Measurements from ENCODE around the gene EXTL2. TPM values are rescaled to one million over a fixed set of nuclear protein-coding genes. Genes with fewer than 3 reads are reported as not detected.
"Not testable (repeated sequence)": the region's sequence is repeated elsewhere in the genome, so short reads cannot be mapped to it uniquely, and the experiment has no call there.

Gene EXTL2
- total RNA-seq, 1 donor, result 30.7 TPM

DNA sequence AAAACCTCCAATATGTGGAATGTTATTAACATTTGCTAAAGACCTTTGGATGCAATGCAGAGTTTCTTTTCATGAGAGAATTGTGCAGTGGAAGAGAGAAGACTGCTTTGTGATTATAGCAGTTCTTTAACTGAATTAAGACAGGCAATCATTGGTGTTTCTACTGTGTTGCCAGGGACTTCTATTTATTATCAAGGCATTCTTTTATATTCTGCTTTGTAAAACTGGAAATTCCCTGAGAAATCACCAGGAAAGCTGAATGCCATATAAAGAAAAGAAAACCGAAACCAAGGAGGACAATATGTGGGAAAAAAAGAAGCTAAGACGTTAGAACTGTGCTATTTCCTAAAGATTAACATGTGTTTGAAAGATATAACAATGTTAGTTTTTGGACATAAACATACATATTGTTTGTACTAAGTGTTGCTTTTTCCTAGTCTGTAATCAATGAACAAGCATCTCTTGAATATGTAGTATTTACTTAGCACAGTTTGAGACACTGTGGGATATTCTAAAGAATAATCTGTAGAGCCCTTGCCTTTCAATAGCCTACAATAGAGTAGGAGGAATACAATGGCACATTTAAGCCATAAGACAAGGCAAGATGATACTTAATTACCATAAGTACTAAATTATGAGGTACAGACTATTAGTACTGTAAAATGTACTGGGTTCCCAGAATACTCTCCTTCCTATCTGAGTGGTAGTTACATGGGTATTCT, 47.1 kb downstream of the EXTL2 start:
- no peak for TF ChIP-seq CTCF (IDR thresholded peaks at IDR 0.05; ENCODE audit: insufficient read depth, low read depth, low read length)
- no peak overlapping the region for H3K4me3 ChIP-seq (ENCODE audit: low read depth, low read length)
- DNase-seq (ENCODE audit: low read depth), result peak; percentile 44

- not testable (repeated sequence) for DNase-seq (ENCODE audit: low read depth); H3K4me3 ChIP-seq (ENCODE audit: low read depth, low read length)
Measured at GRCh38 chr1:100843160-100843559, 51.5 kb downstream of the EXTL2 start.

DNA sequence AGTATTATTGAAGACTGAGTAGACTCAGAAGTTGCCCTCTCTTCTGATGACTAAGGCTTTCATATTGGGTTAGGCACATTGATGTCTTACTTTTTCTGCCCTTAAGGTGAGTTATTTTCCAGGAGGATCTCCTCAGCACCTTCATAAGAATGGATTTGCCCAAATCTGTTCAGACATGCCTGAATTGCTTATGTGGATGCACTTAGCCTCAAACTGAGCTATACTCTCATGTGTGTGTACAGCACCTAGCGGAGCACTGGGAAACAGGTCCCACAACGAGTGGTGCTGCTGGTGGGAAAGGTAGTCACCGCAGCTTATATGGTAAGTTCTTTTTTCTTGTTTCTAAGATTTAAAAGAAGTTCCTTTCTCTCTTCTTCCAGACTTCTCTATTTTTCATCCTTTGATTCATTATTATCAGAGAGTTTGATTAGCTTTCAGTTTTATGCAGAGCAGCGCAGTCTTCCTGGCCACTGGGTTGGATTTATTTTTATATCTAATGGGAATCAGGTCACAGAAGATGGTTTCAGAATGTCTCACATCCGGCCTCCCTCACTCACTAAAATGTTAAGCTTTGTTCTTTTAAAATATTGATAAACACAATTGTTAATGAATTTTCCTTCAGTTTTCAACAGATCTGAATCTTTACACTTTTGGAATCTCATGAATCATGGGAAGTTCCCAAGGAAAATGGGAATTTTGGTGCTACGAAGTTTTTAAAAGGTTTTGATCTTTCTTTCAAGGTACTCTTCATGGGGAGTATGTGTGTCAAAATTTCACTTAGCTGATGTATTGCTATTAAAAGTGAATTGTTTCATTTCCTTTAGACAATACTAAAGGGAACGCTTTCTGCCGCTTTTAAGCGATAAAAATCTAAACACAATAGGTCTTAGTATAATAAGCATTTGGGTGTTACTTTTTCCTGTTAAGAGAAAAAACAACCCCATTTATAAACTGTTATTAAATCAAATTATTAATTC, 58.5 kb downstream of the EXTL2 start:
- H3K4me3 ChIP-seq (ENCODE audit: low read depth, low read length), result no peak overlapping the region
- no peak for TF ChIP-seq CTCF (IDR thresholded peaks at IDR 0.05; ENCODE audit: insufficient read depth, low read depth, low read length)
- DNase-seq (ENCODE audit: low read depth), result no peak

- peak; percentile 39 for TF ChIP-seq CTCF (IDR thresholded peaks at IDR 0.05; ENCODE audit: insufficient read depth, low read depth, low read length)
- no peak overlapping the region for H3K4me3 ChIP-seq (ENCODE audit: low read depth, low read length)
- no peak for DNase-seq (ENCODE audit: low read depth)
Measured at GRCh38 chr1:100834777-100835660, 59.6 kb downstream of the EXTL2 start.

- TF ChIP-seq CTCF (IDR thresholded peaks at IDR 0.05; ENCODE audit: insufficient read depth, low read depth, low read length), result no peak
- DNase-seq (ENCODE audit: low read depth), result no peak
- H3K4me3 ChIP-seq (ENCODE audit: low read depth, low read length), result no peak overlapping the region
Measured at GRCh38 chr1:100832694-100833428, 61.8 kb downstream of the EXTL2 start.

DNA sequence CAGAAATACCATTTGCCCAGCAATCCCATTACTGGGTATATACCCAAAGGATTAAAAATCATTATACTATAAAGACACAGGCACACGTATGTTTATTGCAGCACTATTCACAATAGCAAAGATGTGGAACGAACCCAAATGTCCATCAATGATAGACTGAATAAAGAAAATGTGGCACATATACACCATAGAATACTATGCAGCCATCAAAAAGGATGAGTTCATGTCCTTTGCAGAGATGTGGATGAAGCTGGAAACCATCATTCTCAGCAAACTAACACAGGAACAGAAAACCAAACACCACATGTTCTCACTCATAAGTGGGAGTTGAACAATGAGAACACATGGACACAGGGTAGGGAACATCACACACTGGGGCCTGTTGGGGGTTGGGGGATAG, 69.0 kb downstream of the EXTL2 start:
- not testable (repeated sequence) for DNase-seq (ENCODE audit: low read depth); H3K4me3 ChIP-seq (ENCODE audit: low read depth, low read length)

Other genes with a start within 250 kb of the EXTL2 start
- 28.3 and 54.8 TPM in 2 replicates for gene VCAM1, start 175.1 kb downstream of the EXTL2 start, total RNA-seq
- 52.5 and 90.7 TPM in 2 replicates for gene SLC30A7, start 1.2 kb upstream of the EXTL2 start, total RNA-seq
- 27.7 and 32.0 TPM in 2 replicates for gene DPH5, start 130.9 kb upstream of the EXTL2 start, total RNA-seq